ENCODE measurements around the gene LAMA3.

- no peak for TF ChIP-seq EZH2phosphoT487 (IDR thresholded peaks at IDR 0.05)
- TF ChIP-seq, protein P1, sequence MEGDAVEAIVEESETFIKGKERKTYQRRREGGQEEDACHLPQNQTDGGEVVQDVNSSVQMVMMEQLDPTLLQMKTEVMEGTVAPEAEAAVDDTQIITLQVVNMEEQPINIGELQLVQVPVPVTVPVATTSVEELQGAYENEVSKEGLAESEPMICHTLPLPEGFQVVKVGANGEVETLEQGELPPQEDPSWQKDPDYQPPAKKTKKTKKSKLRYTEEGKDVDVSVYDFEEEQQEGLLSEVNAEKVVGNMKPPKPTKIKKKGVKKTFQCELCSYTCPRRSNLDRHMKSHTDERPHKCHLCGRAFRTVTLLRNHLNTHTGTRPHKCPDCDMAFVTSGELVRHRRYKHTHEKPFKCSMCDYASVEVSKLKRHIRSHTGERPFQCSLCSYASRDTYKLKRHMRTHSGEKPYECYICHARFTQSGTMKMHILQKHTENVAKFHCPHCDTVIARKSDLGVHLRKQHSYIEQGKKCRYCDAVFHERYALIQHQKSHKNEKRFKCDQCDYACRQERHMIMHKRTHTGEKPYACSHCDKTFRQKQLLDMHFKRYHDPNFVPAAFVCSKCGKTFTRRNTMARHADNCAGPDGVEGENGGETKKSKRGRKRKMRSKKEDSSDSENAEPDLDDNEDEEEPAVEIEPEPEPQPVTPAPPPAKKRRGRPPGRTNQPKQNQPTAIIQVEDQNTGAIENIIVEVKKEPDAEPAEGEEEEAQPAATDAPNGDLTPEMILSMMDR (IDR thresholded peaks at IDR 0.05) = no peak
- no peak for TF ChIP-seq EZH2 (IDR thresholded peaks at IDR 0.05)
Measured at GRCh38 chr18:23887493-23887892, 198.2 kb downstream of the LAMA3 start.

Measured in neural progenitor cell (in vitro differentiated cells).